ENCODE data around the gene AKAP1. TPM values are rescaled to one million over a fixed set of nuclear protein-coding genes. Genes with fewer than 3 reads are reported as not detected.
A peak's percentile ranks its signal among the peaks of the same experiment; 100 is the strongest.

The AKAP1 gene, protein sequence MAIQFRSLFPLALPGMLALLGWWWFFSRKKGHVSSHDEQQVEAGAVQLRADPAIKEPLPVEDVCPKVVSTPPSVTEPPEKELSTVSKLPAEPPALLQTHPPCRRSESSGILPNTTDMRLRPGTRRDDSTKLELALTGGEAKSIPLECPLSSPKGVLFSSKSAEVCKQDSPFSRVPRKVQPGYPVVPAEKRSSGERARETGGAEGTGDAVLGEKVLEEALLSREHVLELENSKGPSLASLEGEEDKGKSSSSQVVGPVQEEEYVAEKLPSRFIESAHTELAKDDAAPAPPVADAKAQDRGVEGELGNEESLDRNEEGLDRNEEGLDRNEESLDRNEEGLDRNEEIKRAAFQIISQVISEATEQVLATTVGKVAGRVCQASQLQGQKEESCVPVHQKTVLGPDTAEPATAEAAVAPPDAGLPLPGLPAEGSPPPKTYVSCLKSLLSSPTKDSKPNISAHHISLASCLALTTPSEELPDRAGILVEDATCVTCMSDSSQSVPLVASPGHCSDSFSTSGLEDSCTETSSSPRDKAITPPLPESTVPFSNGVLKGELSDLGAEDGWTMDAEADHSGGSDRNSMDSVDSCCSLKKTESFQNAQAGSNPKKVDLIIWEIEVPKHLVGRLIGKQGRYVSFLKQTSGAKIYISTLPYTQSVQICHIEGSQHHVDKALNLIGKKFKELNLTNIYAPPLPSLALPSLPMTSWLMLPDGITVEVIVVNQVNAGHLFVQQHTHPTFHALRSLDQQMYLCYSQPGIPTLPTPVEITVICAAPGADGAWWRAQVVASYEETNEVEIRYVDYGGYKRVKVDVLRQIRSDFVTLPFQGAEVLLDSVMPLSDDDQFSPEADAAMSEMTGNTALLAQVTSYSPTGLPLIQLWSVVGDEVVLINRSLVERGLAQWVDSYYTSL
- polyA plus RNA-seq (2013), result 8.6 and 9.2 TPM in 2 replicates

DNA sequence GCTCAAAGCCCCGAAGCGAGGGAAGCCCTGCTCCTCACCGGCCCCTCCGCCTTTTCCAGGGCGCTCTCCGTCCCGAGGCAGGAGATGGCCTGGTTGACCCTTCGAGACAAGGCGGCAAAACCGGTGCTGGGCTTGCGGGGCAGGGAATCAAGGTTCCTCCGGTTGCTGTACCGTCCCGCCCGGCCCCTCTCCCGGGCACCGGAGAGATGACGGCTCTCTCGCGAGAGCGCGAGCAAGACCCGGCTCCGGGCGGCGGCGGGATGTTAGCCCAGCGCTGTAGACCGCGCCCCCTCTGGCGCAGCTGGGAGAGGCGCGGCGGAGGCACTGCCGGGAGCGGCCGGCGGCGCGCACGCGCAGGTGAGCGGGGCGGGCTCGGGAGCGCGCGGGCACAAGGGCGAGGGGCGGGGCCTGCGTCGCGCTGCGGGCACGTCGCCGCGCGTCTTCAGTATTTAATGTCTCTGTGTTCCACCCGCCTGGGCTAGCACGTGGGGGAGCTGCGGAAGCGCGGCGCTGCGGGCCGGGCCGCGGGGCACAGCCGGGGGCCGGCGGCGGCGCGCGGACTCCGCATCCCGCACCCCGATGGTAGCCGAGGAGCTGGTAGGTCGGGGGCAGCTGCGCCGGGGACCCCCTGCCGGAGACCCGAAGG lies at the start of gene AKAP1:
AKAP1 (plus strand) TSS at position 445 of the 646 bp plus-strand sequence. CDS start 20,219 bp downstream, outside the sequence.
- peak within 1 kb of the TSS; percentile 74 for H3K27ac ChIP-seq (ENCODE audit: low read depth, low read length)
- peak within 1 kb of the TSS; percentile 96 for H4K91ac ChIP-seq (ENCODE audit: low read depth, low read length)
- peak; percentile 95 to 99 for DNase-seq
- peak within 1 kb of the TSS; percentile 99 for H3K18ac ChIP-seq (ENCODE audit: low read length)
- H2BK120ac ChIP-seq (ENCODE audit: insufficient read depth, low read length, poor library complexity), result peak within 1 kb of the TSS; percentile 93
- peaks cover 8% of the 10 kb centered on the region for H3K79me1 ChIP-seq (ENCODE audit: low read length)
- H4K12ac ChIP-seq (ENCODE audit: low read depth, low read length), result peak within 1 kb of the TSS; percentile 98
- peak within 1 kb of the TSS; percentile 92 for H3K4me2 ChIP-seq (ENCODE audit: low read length)
- H3K23ac ChIP-seq (ENCODE audit: low read length), result no peak within 1 kb of the TSS
- H2AK5ac ChIP-seq (ENCODE audit: low read length), result no peak within 1 kb of the TSS
- H2BK12ac ChIP-seq (ENCODE audit: low read length), result no peak within 1 kb of the TSS
- peak within 1 kb of the TSS; percentile 99 for H3K14ac ChIP-seq (ENCODE audit: low read length)
- H3K4me1 ChIP-seq (ENCODE audit: control insufficient read depth in 1 of 2, insufficient read depth in 2 of 2, low read length in 2 of 2), result peaks cover 0 to 6% of the 10 kb centered on the region in 2 experiments
- no peaks in the 10 kb centered on the region for H3K27me3 ChIP-seq (ENCODE audit: insufficient read depth, low read length)
- H4K8ac ChIP-seq (ENCODE audit: low read depth, low read length), result peak within 1 kb of the TSS; percentile 97
- peak within 1 kb of the TSS; percentile 92 for H3K9ac ChIP-seq (ENCODE audit: low read length)
- peaks cover 3% of the 10 kb centered on the region for H3K79me2 ChIP-seq (ENCODE audit: control insufficient read depth, insufficient read depth, low read length, poor library complexity)
- no peaks in the 10 kb centered on the region for H3K9me3 ChIP-seq (ENCODE audit: insufficient read depth, low read depth, low read length)
- WGBS (ENCODE audit: extremely low coverage, insufficient coverage, insufficient read length), result no CpG with 5 or more reads among the region's 85 CpGs
- peak within 1 kb of the TSS; percentile 75 for H3K4ac ChIP-seq (ENCODE audit: low read depth, low read length)
- H3K4me3 ChIP-seq (ENCODE audit: low read depth, low read length), result peak within 1 kb of the TSS; percentile 89
- peak within 1 kb of the TSS; percentile 95 for H2AFZ ChIP-seq (ENCODE audit: insufficient read depth, low read length, poor library complexity)
- peak within 1 kb of the TSS; percentile 89 for H2BK5ac ChIP-seq (ENCODE audit: low read depth, low read length, poor library complexity)
- no peaks in the 10 kb centered on the region for H3K36me3 ChIP-seq (ENCODE audit: control insufficient read depth in 1 of 2, insufficient read depth in 2 of 2, low read length in 2 of 2)

DNA sequence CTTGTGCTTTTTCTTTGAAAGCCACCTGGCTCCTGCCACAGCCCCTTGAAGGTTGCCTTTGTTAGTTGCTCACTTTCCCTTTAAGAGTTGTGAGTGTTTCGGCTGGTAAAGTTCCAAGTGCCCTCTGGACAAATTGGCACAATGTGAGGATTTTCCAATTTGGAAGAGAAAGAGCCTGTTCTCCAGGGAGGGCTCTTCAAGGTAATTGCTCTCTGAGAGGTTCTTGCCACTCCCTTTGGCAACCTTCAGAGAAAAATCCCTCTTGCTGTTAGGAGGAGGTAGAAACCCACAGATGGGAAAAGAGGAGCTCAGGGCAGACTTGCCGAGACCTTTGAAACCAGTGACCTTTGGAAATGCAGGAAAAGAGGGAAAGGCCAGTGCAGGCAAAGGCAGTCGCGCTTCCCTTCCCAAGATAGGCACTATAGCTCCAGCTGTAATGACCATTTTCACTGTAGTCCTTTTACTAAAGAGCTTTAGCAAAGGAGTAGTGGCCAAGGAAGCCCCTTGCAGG lies 49.0 kb upstream of the AKAP1 start:
- H4K12ac ChIP-seq (ENCODE audit: low read depth, low read length), result no peak overlapping the region
- peak overlapping the region; percentile 36 for H3K4me3 ChIP-seq (ENCODE audit: low read depth, low read length)
- no peaks in the 10 kb centered on the region for H3K79me2 ChIP-seq (ENCODE audit: control insufficient read depth, insufficient read depth, low read length, poor library complexity)
- no CpG with 5 or more reads among the region's 4 CpGs for WGBS (ENCODE audit: extremely low coverage, insufficient coverage, insufficient read length)
- DNase-seq, result no peak
- no peak overlapping the region for H2BK12ac ChIP-seq (ENCODE audit: low read length)
- H3K27me3 ChIP-seq (ENCODE audit: insufficient read depth, low read length), result no peaks in the 10 kb centered on the region
- H2BK5ac ChIP-seq (ENCODE audit: low read depth, low read length, poor library complexity), result no peak overlapping the region
- H3K9me3 ChIP-seq (ENCODE audit: insufficient read depth, low read depth, low read length), result peaks cover 2% of the 10 kb centered on the region
- no peak overlapping the region for H2AK5ac ChIP-seq (ENCODE audit: low read length)
- no peak overlapping the region for H3K4me2 ChIP-seq (ENCODE audit: low read length)
- no peak overlapping the region for H3K18ac ChIP-seq (ENCODE audit: low read length)
- H3K27ac ChIP-seq (ENCODE audit: low read depth, low read length), result no peak overlapping the region
- no peaks in the 10 kb centered on the region for H3K4me1 ChIP-seq (ENCODE audit: control insufficient read depth in 1 of 2, insufficient read depth in 2 of 2, low read length in 2 of 2)
- no peak overlapping the region for H3K14ac ChIP-seq (ENCODE audit: low read length)
- no peak overlapping the region for H3K23ac ChIP-seq (ENCODE audit: low read length)
- no peak overlapping the region for H2AFZ ChIP-seq (ENCODE audit: insufficient read depth, low read length, poor library complexity)
- no peak overlapping the region for H4K8ac ChIP-seq (ENCODE audit: low read depth, low read length)
- H4K91ac ChIP-seq (ENCODE audit: low read depth, low read length), result no peak overlapping the region
- H3K4ac ChIP-seq (ENCODE audit: low read depth, low read length), result no peak overlapping the region
- no peaks in the 10 kb centered on the region for H3K36me3 ChIP-seq (ENCODE audit: control insufficient read depth in 1 of 2, insufficient read depth in 2 of 2, low read length in 2 of 2)
- no peaks in the 10 kb centered on the region for H3K79me1 ChIP-seq (ENCODE audit: low read length)
- H2BK120ac ChIP-seq (ENCODE audit: insufficient read depth, low read length, poor library complexity), result no peak overlapping the region
- no peak overlapping the region for H3K9ac ChIP-seq (ENCODE audit: low read length)

DNA sequence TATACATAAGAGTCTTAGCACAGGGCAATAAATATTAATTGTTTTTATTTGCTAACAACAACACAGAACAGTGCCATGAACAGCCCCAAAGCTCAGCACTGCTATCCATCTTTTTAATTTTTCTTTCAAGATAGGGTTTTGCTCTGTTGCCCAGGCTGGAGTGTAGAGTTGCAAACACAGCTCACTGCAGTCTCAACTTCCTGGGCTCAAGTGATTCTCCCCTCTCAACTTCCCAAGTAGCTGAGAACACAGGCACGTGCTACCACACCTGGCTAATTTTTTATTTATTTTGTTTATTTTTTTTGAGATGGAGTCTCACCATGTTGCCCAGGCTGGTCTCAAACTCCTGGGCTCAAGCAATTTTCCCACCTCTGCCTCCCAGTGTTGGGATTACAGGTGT lies 47.6 kb upstream of the AKAP1 start:
- WGBS (ENCODE audit: extremely low coverage, insufficient coverage, insufficient read length), result no CpG with 5 or more reads among the region's 1 CpG
- H3K27ac ChIP-seq (ENCODE audit: low read depth, low read length), result no peak overlapping the region
- no peak overlapping the region for H2BK12ac ChIP-seq (ENCODE audit: low read length)
- H4K12ac ChIP-seq (ENCODE audit: low read depth, low read length), result no peak overlapping the region
- no peak overlapping the region for H3K14ac ChIP-seq (ENCODE audit: low read length)
- no peak overlapping the region for H2AK5ac ChIP-seq (ENCODE audit: low read length)
- peaks cover 2% of the 10 kb centered on the region for H3K9me3 ChIP-seq (ENCODE audit: insufficient read depth, low read depth, low read length)
- no peak overlapping the region for H3K4me3 ChIP-seq (ENCODE audit: low read depth, low read length)
- no peak overlapping the region for H2BK5ac ChIP-seq (ENCODE audit: low read depth, low read length, poor library complexity)
- H2AFZ ChIP-seq (ENCODE audit: insufficient read depth, low read length, poor library complexity), result no peak overlapping the region
- no peak overlapping the region for H3K4ac ChIP-seq (ENCODE audit: low read depth, low read length)
- no peak for DNase-seq
- no peak overlapping the region for H4K8ac ChIP-seq (ENCODE audit: low read depth, low read length)
- H3K18ac ChIP-seq (ENCODE audit: low read length), result no peak overlapping the region
- H3K23ac ChIP-seq (ENCODE audit: low read length), result no peak overlapping the region
- H3K79me2 ChIP-seq (ENCODE audit: control insufficient read depth, insufficient read depth, low read length, poor library complexity), result no peaks in the 10 kb centered on the region
- no peaks in the 10 kb centered on the region for H3K27me3 ChIP-seq (ENCODE audit: insufficient read depth, low read length)
- no peaks in the 10 kb centered on the region for H3K4me1 ChIP-seq (ENCODE audit: control insufficient read depth in 1 of 2, insufficient read depth in 2 of 2, low read length in 2 of 2)
- H3K79me1 ChIP-seq (ENCODE audit: low read length), result no peaks in the 10 kb centered on the region
- H3K36me3 ChIP-seq (ENCODE audit: control insufficient read depth in 1 of 2, insufficient read depth in 2 of 2, low read length in 2 of 2), result no peaks in the 10 kb centered on the region
- H4K91ac ChIP-seq (ENCODE audit: low read depth, low read length), result no peak overlapping the region
- H3K9ac ChIP-seq (ENCODE audit: low read length), result no peak overlapping the region
- H2BK120ac ChIP-seq (ENCODE audit: insufficient read depth, low read length, poor library complexity), result no peak overlapping the region
- no peak overlapping the region for H3K4me2 ChIP-seq (ENCODE audit: low read length)

DNA sequence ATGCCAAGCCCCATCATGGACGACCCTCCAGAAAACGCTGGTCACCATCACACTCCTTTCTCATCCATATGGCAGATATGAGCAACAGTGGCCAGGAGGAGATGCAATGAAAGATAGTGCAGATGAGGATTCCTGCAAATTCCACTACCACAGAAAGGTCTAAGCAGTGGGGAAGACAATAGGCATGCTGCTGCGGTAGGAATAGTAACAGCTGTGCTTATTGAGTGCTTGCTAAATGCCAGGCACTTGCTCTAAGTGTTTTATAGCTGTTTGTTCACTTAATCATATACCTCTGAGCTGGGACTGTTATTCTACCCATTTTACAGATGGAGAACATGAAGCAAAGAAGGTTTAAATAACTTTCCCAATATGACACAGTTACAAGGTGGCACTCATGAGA lies 46.6 kb upstream of the AKAP1 start:
- Histone ChIP-seq H3K27ac (ENCODE audit: low read depth, low read length) (no peak overlapping the region), H2AFZ (ENCODE audit: insufficient read depth, low read length, poor library complexity) (no peak overlapping the region), H3K4ac (ENCODE audit: low read depth, low read length) (no peak overlapping the region), H3K9ac (ENCODE audit: low read length) (no peak overlapping the region), H3K36me3 (ENCODE audit: control insufficient read depth in 1 of 2, insufficient read depth in 2 of 2, low read length in 2 of 2) (no peaks in the 10 kb centered on the region), H2BK5ac (ENCODE audit: low read depth, low read length, poor library complexity) (no peak overlapping the region), H3K4me2 (ENCODE audit: low read length) (no peak overlapping the region), H3K79me1 (ENCODE audit: low read length) (no peaks in the 10 kb centered on the region), H2AK5ac (ENCODE audit: low read length) (no peak overlapping the region), H3K4me1 (ENCODE audit: control insufficient read depth in 1 of 2, insufficient read depth in 2 of 2, low read length in 2 of 2) (no peaks in the 10 kb centered on the region), H2BK120ac (ENCODE audit: insufficient read depth, low read length, poor library complexity) (no peak overlapping the region), H3K23ac (ENCODE audit: low read length) (no peak overlapping the region), H2BK12ac (ENCODE audit: low read length) (no peak overlapping the region), H3K27me3 (ENCODE audit: insufficient read depth, low read length) (no peaks in the 10 kb centered on the region), H3K18ac (ENCODE audit: low read length) (no peak overlapping the region), H3K9me3 (ENCODE audit: insufficient read depth, low read depth, low read length) (peaks cover 2% of the 10 kb centered on the region), H3K4me3 (ENCODE audit: low read depth, low read length) (no peak overlapping the region), H4K12ac (ENCODE audit: low read depth, low read length) (no peak overlapping the region), H4K91ac (ENCODE audit: low read depth, low read length) (no peak overlapping the region), H3K79me2 (ENCODE audit: control insufficient read depth, insufficient read depth, low read length, poor library complexity) (no peaks in the 10 kb centered on the region), H3K14ac (ENCODE audit: low read length) (no peak overlapping the region), H4K8ac (ENCODE audit: low read depth, low read length) (no peak overlapping the region)
- DNase-seq, result peak in 1 of 2 donors; percentile 21
- no CpG with 5 or more reads among the region's 3 CpGs for WGBS (ENCODE audit: extremely low coverage, insufficient coverage, insufficient read length)

All from trophoblast cell (in vitro differentiated cells and primary cell).